Measurements from ENCODE around the gene KISS1R. TPM values are rescaled to one million over a fixed set of nuclear protein-coding genes. Genes with fewer than 3 reads are reported as not detected.

Gene KISS1R
- total RNA-seq, 2 experiments from 2014 or later = 1.8 to 2.3 TPM

- H3K27me3 Mint-ChIP-seq = peaks cover 3% of the 10 kb centered on the region
- peaks cover 20% of the 10 kb centered on the region for H3K4me1 Mint-ChIP-seq
- peak overlapping the region; percentile 75 for H3K4me3 Mint-ChIP-seq
- H3K36me3 Mint-ChIP-seq (ENCODE audit: low read depth) = no peaks in the 10 kb centered on the region
- POLR2A ChIA-PET = interaction anchor here (0.7 to 1.5 kb wide), 6 partner anchors 57 to 206 kb away, joined by 3 to 6 read pairs (median 4); partner anchors contain the start of genes ARHGAP45 and WDR18
- peak; percentile 48 for DNase-seq
- peak overlapping the region; percentile 67 for H3K27ac Mint-ChIP-seq
- CTCF ChIA-PET = interaction anchor here (0.9 to 5.9 kb wide), 2 partner anchors 58 to 61 kb away, joined by 3 to 96 read pairs; partner anchors contain the start of gene WDR18
- H3K9me3 Mint-ChIP-seq = no peaks in the 10 kb centered on the region
Observed at GRCh38 chr19:924553-925086, 7.5 kb downstream of the KISS1R start.

GRCh38 chr19:925087-925525 is 8.0 kb downstream of the KISS1R start:
- Mint-ChIP-seq H3K27ac (peak overlapping the region; percentile 73), H3K4me1 (peaks cover 20% of the 10 kb centered on the region), H3K27me3 (peaks cover 3% of the 10 kb centered on the region), H3K36me3 (ENCODE audit: low read depth) (peaks cover 4% of the 10 kb centered on the region), H3K4me3 (peak overlapping the region; percentile 75), H3K9me3 (no peaks in the 10 kb centered on the region)
- POLR2A ChIA-PET = interaction anchor here (0.7 to 1.2 kb wide), 5 partner anchors 56 to 206 kb away, joined by 3 to 6 read pairs (median 4); partner anchors contain the start of gene WDR18
- DNase-seq = no peak
- CTCF ChIA-PET = interaction anchor here (0.9 to 5.9 kb wide), 2 partner anchors 57 to 62 kb away, joined by 3 to 96 read pairs; partner anchors contain the start of gene WDR18

- Mint-ChIP-seq H3K4me1 (peaks cover 18% of the 10 kb centered on the region), H3K27me3 (peaks cover 3% of the 10 kb centered on the region), H3K27ac (peak within 1 kb of the TSS; percentile 73), H3K36me3 (ENCODE audit: low read depth) (peaks cover 6% of the 10 kb centered on the region), H3K4me3 (peak within 1 kb of the TSS; percentile 78), H3K9me3 (no peaks in the 10 kb centered on the region)
- DNase-seq = peak; percentile 80
- CTCF ChIA-PET = interaction anchor here (0.9 to 5.9 kb wide), 2 partner anchors 57 to 62 kb away, joined by 3 to 96 read pairs; partner anchors contain the start of gene WDR18
- POLR2A ChIA-PET = interaction anchor here (1.1 to 1.2 kb wide), 3 partner anchors 56 to 59 kb away, joined by 3 to 6 read pairs (median 4); partner anchors contain the start of gene WDR18
Observed at GRCh38 chr19:925526-926322, 8.6 kb downstream of the KISS1R start, which contains the start of gene ARID3A. Gene ARID3A (plus strand): TSS chr19:926035. CDS start chr19:929529, 3,494 bp downstream.

GRCh38 chr19:926323-926588 is 9.1 kb downstream of the KISS1R start:
- CTCF ChIA-PET = interaction anchor here (0.9 kb wide), 1 partner anchor 58 kb away, joined by 3 read pairs; the partner anchor contains the start of gene WDR18
- POLR2A ChIA-PET = no interaction called here
- Mint-ChIP-seq H3K4me3 (peak overlapping the region; percentile 78), H3K4me1 (peaks cover 15% of the 10 kb centered on the region), H3K27ac (peak overlapping the region; percentile 54), H3K9me3 (no peaks in the 10 kb centered on the region), H3K27me3 (peaks cover 3% of the 10 kb centered on the region), H3K36me3 (ENCODE audit: low read depth) (peaks cover 10% of the 10 kb centered on the region)
- DNase-seq = no peak

- DNase-seq = peak; percentile 55
- H3K27ac Mint-ChIP-seq = peak overlapping the region; percentile 65
- H3K4me3 Mint-ChIP-seq = peak overlapping the region; percentile 78
- H3K9me3 Mint-ChIP-seq = no peaks in the 10 kb centered on the region
- H3K36me3 Mint-ChIP-seq (ENCODE audit: low read depth) = peaks cover 11% of the 10 kb centered on the region
- CTCF ChIA-PET = interaction anchor here (0.9 kb wide), 1 partner anchor 57 kb away, joined by 3 read pairs; the partner anchor contains the start of gene WDR18
- H3K4me1 Mint-ChIP-seq = peaks cover 11% of the 10 kb centered on the region
- H3K27me3 Mint-ChIP-seq = peaks cover 3% of the 10 kb centered on the region
- POLR2A ChIA-PET = no interaction called here
Observed at GRCh38 chr19:926589-927350, 9.6 kb downstream of the KISS1R start.

- peaks cover 14% of the 10 kb centered on the region for H3K36me3 Mint-ChIP-seq (ENCODE audit: low read depth)
- no peaks in the 10 kb centered on the region for H3K27me3 Mint-ChIP-seq
- ChIA-PET POLR2A (no interaction called here), CTCF (interaction anchor here (0.9 kb wide), 1 partner anchor 57 kb away, joined by 3 read pairs; the partner anchor contains the start of gene WDR18)
- H3K27ac Mint-ChIP-seq = no peak overlapping the region
- H3K4me3 Mint-ChIP-seq = peak overlapping the region; percentile 47
- peaks cover 12% of the 10 kb centered on the region for H3K4me1 Mint-ChIP-seq
- no peak for DNase-seq
- no peaks in the 10 kb centered on the region for H3K9me3 Mint-ChIP-seq
Observed at GRCh38 chr19:927351-927779, 10.2 kb downstream of the KISS1R start.

GRCh38 chr19:927780-928401 is 10.8 kb downstream of the KISS1R start:
- DNase-seq = no peak

GRCh38 chr19:928471-929202 is 11.5 kb downstream of the KISS1R start:
- Mint-ChIP-seq H3K27me3 (no peaks in the 10 kb centered on the region), H3K27ac (no peak overlapping the region), H3K4me1 (peaks cover 16% of the 10 kb centered on the region), H3K9me3 (no peaks in the 10 kb centered on the region), H3K36me3 (ENCODE audit: low read depth) (peaks cover 18% of the 10 kb centered on the region), H3K4me3 (peak overlapping the region; percentile 47)
- ChIA-PET POLR2A (interaction anchor here (0.9 kb wide), 1 partner anchor 55 kb away, joined by 4 read pairs; the partner anchor contains the start of gene WDR18), CTCF (no interaction called here)
- no peak for DNase-seq

More at GRCh38 chr19:927780-928401, 10.8 kb downstream of the KISS1R start:
- no peaks in the 10 kb centered on the region for H3K9me3 Mint-ChIP-seq
- H3K27ac Mint-ChIP-seq = no peak overlapping the region
- POLR2A ChIA-PET = no interaction called here
- CTCF ChIA-PET = no interaction called here
- no peaks in the 10 kb centered on the region for H3K27me3 Mint-ChIP-seq
- H3K36me3 Mint-ChIP-seq (ENCODE audit: low read depth) = peaks cover 17% of the 10 kb centered on the region
- peaks cover 16% of the 10 kb centered on the region for H3K4me1 Mint-ChIP-seq
- peak overlapping the region; percentile 47 for H3K4me3 Mint-ChIP-seq

- Mint-ChIP-seq H3K4me3 (no peak overlapping the region), H3K36me3 (ENCODE audit: low read depth) (peaks cover 18% of the 10 kb centered on the region), H3K27me3 (no peaks in the 10 kb centered on the region), H3K9me3 (no peaks in the 10 kb centered on the region), H3K4me1 (peaks cover 11% of the 10 kb centered on the region), H3K27ac (no peak overlapping the region)
- ChIA-PET POLR2A (interaction anchor here (0.5 to 0.9 kb wide), 2 partner anchors 55 to 278 kb away, joined by 4 read pairs; partner anchors contain the start of gene WDR18), CTCF (no interaction called here)
- DNase-seq = no peak
Observed at GRCh38 chr19:929203-929890, 12.2 kb downstream of the KISS1R start.

GRCh38 chr19:929891-930258 is 12.7 kb downstream of the KISS1R start:
- ChIA-PET CTCF (interaction anchor here (0.7 kb wide), 2 partner anchors 52 to 101 kb away, joined by 3 to 4 read pairs; no protein-coding TSS in a partner anchor), POLR2A (interaction anchor here (0.5 to 0.9 kb wide), 3 partner anchors 19 to 277 kb away, joined by 3 to 4 read pairs (median 4); partner anchors contain the start of gene WDR18)
- peaks cover 18% of the 10 kb centered on the region for H3K36me3 Mint-ChIP-seq (ENCODE audit: low read depth)
- no peaks in the 10 kb centered on the region for H3K9me3 Mint-ChIP-seq
- no peaks in the 10 kb centered on the region for H3K27me3 Mint-ChIP-seq
- H3K27ac Mint-ChIP-seq = no peak overlapping the region
- DNase-seq = no peak
- H3K4me3 Mint-ChIP-seq = no peak overlapping the region
- H3K4me1 Mint-ChIP-seq = peaks cover 10% of the 10 kb centered on the region
